A549 treated with AZD9567 at 1 μM for 4 hours (cell line): ENCODE data around the gene SCO2. TPM values are rescaled to one million over a fixed set of nuclear protein-coding genes. Genes with fewer than 3 reads are reported as not detected.

ENCODE experiments used
- total RNA-seq: library from RNA; stranded (reverse); fragments of 200-300 nt; extraction: Qiagen RNA extraction; gene quantifications from 5 replicates; pipeline ENCODE4 v1.2.3, GENCODE V29; 2022; ENCODE audit not compliant: insufficient read depth

SCO2 gene, protein sequence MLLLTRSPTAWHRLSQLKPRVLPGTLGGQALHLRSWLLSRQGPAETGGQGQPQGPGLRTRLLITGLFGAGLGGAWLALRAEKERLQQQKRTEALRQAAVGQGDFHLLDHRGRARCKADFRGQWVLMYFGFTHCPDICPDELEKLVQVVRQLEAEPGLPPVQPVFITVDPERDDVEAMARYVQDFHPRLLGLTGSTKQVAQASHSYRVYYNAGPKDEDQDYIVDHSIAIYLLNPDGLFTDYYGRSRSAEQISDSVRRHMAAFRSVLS
- 3.5 to 6.6 TPM (median 4.4 TPM) in 4 of 5 replicates, not detected in the other for total RNA-seq

DNA sequence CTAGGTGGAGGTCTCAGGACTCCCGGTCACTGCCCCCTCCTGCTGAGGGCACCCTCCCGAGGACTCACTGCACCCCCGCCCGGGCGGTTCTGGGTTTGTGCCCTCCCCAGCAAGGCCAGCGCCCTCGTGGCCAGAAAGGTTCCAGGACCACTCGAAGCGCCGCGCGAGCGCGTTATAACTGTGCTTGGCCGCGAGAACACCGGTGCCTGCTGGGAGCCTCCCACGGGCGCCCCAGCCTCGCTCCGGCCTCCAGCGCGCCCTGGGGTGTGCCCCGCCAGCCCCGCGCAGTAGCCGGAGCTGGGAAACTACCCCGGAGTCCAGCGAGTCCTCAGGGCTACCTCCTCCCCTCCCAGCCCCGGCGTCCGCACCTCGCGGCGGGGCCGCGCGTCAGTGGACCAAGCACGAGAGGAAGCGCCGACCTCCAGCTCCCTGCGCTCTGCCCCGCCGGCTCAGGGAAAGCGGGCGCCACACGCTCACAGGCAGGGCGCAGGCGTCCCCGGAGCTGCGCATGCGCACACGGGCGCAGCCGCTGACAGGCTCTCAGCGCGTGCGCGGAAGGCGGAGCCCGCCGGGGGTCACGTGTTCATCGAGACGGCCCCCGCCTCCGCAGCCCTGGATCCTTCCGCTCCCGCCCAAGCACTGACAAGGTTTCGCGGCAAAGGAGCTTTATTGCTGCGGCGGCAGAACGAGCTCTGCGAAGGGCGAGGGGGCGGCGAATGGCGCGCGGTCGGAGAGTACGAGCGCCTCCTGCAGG is at the start of gene SCO2:
SCO2 (minus strand) TSS at position 495 of the 754 bp plus-strand sequence. CDS start 1,187 bp downstream, outside the sequence.

DNA sequence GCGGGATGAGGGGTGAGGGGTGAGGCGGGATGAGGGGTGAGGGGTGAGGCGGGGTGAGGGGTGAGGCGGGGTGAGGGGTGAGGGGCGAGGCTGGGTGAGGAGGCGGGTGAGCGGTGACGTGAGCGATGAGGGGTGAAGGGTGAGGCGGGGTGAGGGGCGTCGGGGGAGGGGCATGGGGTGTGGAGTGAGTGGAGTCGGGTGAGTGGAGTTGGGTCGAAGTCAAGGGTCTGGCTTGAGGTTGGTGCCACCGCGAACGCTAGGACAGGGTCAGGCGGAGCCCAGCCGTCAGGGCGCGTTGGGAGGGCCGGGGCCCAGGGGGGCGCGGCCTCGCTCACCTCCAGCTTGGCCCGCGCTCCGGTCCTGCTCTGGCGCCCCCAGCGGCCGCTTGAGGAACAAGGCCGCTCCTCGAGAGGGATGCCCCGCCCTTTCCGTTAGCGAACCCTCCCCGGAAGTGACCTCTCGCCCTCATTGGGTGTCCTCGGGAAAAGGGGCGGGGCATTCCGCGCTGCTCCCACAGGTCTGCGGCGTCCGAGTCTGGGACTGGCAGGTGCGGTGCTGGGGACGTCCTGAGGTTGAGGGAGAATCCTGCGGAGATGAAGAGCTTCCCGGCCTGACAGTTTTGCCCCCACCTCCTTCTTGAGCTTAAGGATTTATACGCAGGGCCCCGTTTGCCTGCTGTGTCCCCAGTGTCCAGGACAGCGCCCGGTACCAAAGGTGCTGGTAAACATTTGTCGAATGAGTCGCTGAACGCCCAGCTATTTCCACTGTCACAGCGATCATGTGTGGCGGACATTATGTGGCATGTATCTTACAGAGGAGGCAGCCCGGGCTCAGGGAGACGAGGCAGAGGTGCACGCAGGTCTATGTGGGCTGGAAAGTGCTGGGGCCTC is 37.4 kb upstream of the SCO2 start, which contains the start of gene SYCE3:
SYCE3 (minus strand) TSS at position 397 of the 890 bp plus-strand sequence. CDS start 6,514 bp downstream, outside the sequence.

DNA sequence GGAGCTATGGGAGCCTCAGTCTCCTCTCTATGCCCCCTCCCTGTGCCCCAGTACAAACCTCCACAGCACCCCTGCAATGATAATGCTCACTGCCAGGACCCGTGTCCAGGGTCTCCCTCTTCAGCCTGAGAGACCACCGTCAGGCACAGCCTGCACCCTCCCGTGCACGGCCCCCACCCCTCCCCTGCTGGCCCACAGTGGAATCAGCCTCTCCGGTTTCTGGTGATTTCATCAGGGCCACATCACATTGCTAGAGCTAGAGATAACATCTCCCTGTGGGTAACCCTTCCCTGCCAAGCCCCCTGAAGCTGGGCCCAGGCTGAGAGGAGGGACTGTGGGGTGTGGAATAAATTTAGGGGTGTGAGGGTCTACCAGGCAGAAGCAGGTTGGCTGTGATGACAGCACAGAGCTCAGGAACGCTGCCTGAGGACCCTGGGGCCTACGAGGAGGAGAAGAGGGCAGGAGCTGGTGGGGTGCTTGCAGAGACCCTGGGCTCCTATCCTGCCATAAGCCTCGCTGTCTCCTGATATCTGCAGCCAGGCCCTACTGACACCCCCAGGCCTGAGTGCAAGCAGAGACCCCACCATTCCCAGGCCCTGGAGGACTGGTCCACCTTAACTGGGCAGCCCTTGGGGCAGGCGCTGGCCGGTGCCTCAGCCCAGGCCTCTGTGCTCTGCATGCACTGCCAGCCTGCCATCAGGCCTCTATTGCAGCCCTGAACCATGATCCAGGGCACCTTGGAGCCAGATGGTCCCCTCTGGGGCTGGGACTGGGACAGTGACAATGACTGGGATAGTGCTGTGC is 20.3 kb upstream of the SCO2 start, which contains the start of gene KLHDC7B:
KLHDC7B (plus strand) TSS at position 378 of the 804 bp plus-strand sequence; CDS start at position 723, 345 bp downstream.

DNA sequence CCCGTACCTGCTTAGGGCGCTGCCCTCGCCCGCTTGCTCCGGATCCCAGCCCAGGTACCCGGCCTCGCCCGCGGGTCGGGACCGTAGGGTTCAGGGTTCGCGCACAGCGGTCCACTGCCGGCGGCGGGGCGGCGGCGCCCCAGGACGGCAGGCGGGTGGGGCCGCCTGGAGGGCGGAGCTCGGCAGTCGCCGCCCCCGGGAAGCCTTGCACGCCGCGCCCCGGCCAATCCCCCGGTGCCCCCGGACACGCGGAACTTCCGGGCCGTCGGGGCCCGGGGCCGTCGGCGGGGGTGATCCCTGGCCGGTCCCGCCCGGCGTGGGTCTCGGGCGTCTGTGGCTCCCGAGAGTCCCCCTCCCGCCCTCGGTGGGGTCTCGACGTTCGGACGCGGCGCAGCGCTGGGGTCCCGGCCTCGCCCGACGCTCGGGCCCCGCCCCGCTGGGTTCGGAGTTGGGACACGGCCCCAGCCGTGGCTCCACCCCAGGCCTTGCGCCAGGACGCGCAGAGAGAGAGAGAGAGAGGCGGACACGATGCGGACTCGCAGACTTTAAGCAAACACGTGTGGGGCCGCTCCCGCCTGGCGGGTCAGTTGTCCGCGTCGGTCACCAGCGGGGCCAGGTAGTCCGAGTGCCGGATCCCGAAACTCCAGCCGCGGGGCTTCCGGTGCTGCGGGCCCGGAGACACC is 4.6 kb upstream of the SCO2 start, which contains the start of gene TYMP:
TYMP (minus strand) TSS at position 116 of the 683 bp plus-strand sequence. CDS start 303 bp downstream, outside the sequence.

DNA sequence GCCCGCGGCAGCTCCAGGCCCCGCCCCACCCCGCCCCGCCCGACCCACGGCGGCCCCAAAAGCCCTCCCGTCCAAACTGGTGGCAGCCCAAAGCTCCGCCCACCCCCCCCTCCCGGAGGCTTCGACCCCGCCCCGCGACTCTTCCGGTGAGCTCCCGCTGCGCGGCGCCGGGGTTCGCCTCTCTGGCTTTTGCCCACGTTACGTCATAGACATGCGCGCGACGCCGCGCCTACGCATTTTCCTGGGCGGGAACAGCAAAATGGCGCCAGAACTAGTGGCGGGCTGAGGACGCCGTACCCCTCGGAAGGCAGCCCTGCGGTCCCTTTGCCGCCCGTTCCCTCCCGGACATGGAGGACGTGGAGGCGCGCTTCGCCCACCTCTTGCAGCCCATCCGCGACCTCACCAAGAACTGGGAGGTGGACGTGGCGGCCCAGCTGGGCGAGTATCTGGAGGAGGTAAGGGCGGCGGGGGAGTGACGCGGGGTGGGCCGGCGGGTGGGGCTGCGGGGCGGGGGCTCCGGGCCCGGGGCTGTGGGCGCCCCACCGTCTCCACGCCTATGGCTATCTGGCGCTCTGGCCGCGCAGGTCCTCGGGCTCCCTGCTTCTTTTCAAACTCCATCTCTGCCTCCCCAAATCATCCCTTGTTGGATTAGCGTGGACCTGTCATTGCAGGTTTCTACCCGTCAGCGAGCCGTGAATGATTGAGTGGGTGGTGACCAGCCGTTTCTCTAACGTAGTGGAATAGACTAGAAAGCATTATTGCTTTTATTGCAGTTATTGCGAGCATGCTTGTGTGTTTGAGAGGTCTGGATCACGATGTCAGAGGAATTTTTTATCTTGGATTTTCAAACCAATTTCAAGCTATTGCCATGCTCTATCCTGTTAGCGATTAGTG is 17.2 kb downstream of the SCO2 start, which contains the start of gene NCAPH2:
NCAPH2 (plus strand) TSS at position 234 of the 894 bp plus-strand sequence; CDS start at position 348, 114 bp downstream.

DNA sequence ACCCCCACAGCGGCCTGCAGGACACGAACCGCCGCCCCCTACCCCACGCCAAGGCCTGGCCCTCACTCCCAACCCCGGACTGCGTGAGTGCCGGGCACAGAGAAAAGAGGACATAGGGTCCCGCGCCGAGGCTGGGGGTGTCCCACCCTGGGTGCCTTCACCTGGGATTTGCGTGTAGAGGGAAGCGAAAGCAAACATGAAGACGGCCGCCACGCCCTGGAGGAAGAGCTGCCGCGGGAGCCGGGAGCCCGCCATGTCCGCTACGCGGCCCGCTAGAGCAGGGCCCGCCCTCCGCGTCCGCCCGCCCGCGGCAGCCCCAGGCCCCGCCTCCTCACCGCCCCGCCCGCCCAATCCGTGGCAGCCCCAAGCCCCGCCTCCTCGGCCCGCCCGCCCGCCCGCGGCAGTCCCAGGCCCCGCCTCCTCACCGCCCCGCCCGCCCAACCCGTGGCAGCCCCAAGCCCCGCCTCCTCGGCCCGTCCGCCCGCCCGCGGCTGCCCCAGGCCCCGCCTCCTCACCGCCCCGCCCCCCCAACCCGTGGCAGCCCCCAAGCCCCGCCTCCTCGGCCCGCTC is 17.9 kb downstream of the SCO2 start, which contains the start of gene LMF2:
LMF2 (minus strand) TSS at position 282 of the 570 bp plus-strand sequence; CDS start at position 255, 27 bp downstream.

DNA sequence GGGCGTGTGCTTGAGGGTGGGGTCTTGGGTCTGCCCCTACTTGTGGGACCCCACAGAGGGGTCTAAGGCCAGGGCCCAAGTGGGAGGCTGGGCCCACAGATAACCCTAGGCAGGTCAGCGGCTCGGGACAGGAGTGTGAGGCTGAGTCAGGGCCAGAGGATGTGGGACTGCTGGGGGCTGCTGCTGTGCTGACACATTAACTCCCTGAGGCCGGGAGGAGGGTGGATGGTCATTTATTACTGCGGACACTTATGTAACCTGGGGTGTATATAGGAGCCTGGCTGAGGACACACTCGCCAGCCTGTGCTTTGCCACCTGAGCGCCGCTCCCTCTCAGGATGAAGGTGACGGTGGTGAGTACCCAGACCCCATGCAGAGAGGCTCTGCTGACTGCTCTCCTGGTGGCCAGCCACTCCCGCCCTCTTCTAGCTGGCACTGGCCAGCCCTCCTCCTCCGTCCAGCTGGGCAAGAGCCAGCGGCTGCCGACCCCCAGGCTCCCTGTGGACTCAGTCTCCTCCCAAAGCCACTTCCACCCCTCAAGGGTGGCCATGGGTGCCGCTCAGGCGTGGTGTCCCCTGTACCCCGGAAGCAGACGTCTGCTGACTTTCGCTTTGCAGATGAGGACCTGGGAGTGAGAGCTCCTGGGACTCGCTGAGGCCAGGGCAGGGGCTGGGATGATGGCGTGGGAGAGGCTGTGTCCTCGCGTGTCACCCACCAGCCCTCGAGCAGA is 38.7 kb downstream of the SCO2 start, which contains the start of gene MIOX:
MIOX (plus strand) TSS at position 299 of the 729 bp plus-strand sequence; CDS start at position 338, 39 bp downstream.

DNA sequence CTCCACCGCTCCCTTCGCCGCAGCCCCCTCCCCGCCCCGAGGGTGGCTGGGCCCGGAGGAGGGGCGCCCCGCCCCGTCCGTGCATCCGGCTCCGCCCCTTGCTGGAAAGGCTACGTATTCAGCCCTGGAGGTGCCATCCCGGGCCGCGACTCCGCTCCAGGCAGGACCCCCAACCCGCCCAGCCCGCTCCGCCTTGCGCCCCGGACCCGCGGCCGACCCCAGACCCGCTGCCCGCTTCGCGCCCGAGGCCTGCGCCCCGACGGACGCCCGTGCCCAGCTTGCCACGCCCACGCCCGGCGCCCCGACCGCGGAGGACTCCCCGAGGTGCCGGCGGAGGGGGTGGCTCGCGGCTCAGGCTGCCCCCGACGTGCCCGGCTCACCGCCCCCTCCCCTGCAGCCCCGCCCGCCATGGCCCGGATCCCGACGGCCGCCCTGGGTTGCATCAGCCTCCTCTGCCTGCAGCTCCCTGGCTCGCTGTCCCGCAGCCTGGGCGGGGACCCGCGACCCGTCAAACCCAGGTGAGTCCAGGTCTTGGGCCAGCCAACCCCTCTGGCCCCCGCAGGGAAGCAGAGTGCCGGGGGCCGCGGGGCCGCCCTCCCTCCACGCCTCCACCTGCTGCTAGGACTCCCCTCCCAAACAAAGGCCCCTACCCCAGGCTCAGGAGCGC is 43.8 kb downstream of the SCO2 start, which contains the start of gene ADM2:
ADM2 (plus strand) TSS at position 104 of the 667 bp plus-strand sequence; CDS start at position 409, 305 bp downstream.

DNA sequence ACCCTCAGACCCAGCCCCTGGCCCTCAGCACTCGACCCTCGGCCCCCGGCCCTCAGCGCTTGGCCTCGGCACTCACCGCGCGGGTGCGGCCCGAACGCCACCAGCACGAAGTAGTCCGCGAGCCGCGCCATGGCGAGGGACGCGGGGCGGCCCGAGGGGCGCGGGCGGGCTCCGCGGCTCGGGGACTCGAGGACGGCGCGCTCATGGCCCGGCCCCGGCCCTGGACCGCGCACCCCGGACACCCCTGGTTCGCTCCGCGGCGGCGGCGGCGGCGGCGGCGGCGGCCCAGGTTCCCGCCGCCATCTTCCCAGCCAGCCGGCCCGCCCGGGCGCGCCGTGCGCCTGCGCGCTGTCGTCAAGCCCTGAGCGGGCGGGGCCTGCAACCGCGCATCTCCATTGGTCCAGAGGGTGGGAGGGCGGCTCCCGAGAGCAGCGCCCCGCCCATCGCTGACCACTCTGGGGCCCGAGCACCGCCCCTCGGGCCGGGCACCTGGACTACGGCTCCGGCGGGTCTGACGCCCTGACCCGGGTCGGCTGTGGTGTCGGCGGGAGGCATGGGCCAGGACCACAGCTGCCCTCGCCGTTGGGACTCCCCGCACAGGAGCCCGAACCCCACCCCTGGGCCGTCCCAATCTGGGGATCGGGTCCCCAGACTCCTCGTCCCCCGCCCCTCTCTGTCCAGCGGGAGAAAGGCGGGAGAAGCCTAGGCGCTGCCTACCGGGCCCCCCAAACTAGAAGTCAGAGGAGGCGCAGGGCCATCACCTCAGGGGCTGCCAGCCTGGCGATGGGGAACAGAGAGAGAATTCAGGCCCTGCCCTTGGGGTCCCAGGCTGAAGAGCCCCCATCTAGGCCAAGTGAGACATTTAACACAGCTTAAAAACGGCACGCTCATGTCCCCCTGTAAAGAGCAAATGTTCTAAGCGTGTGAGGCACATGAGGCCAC is 50.4 kb downstream of the SCO2 start, which contains the start of gene SBF1:
SBF1 (minus strand) TSS at position 326 of the 942 bp plus-strand sequence; CDS start at position 131, 195 bp downstream.

Other genes with a start within 250 kb of the SCO2 start
- 113 to 126 TPM (median 115 TPM) in 5 replicates for gene PLXNB2, start 218.0 kb downstream of the SCO2 start, total RNA-seq
- 2.3 to 4.0 TPM (median 4.0 TPM) in 5 replicates for gene DENND6B, start 198.6 kb downstream of the SCO2 start, total RNA-seq
- gene PPP6R2, start 182.3 kb downstream of the SCO2 start, total RNA-seq = 12.4 to 15.4 TPM (median 15.1 TPM) in 5 replicates
- gene SBF1, start 50.6 kb downstream of the SCO2 start, total RNA-seq = 21.4 to 28.8 TPM (median 27.9 TPM) in 5 replicates
- gene ADM2, start 44.1 kb downstream of the SCO2 start, total RNA-seq = 0.52 to 0.59 TPM (median 0.57 TPM) in 5 replicates
- gene MIOX, start 38.7 kb downstream of the SCO2 start, total RNA-seq = 0.13 TPM in 1 of 5 replicates, not detected in the others
- gene LMF2, start 17.9 kb downstream of the SCO2 start, total RNA-seq = 24.1 to 54.9 TPM (median 52.4 TPM) in 5 replicates
- gene NCAPH2, start 17.4 kb downstream of the SCO2 start, total RNA-seq = 33.8 to 41.0 TPM (median 40.1 TPM) in 5 replicates
- 14.2 to 18.0 TPM (median 17.2 TPM) in 5 replicates for gene TYMP, start 4.4 kb upstream of the SCO2 start, total RNA-seq
- 0.02 to 0.04 TPM in 2 of 5 replicates, not detected in the others for gene KLHDC7B, start 20.3 kb upstream of the SCO2 start, total RNA-seq
- 0.33 to 0.56 TPM (median 0.40 TPM) in 3 of 5 replicates, not detected in the others for gene SYCE3, start 37.3 kb upstream of the SCO2 start, total RNA-seq
- 13.1 to 20.3 TPM (median 13.8 TPM) in 5 replicates for gene CPT1B, start 52.8 kb upstream of the SCO2 start, total RNA-seq
- 7.4 to 23.6 TPM (median 18.9 TPM) in 5 replicates for gene CHKB, start 57.3 kb upstream of the SCO2 start, total RNA-seq
- 2.1 to 3.8 TPM (median 3.6 TPM) in 5 replicates for gene MAPK8IP2, start 75.2 kb upstream of the SCO2 start, total RNA-seq
- 14.3 to 25.8 TPM (median 22.9 TPM) in 5 replicates for gene ARSA, start 102.6 kb upstream of the SCO2 start, total RNA-seq
- gene SHANK3, start 147.2 kb upstream of the SCO2 start, total RNA-seq = 3.7 to 5.3 TPM (median 4.5 TPM) in 5 replicates
- gene ACR, start 212.6 kb upstream of the SCO2 start, total RNA-seq = 0.07 to 0.19 TPM (median 0.08 TPM) in 3 of 5 replicates, not detected in the others